CD8-positive, alpha-beta memory T cell (primary cell): ENCODE results near the gene ICAM5. TPM values are rescaled to one million over a fixed set of nuclear protein-coding genes. Genes with fewer than 3 reads are reported as not detected.

Source experiments
- CTCF ChIA-PET: fragments of 350-600 bp; sonication (Branson Sonifier 250); formaldehyde crosslinking; loops from one replicate; lab custom pipeline; 2021; ENCODE audit warnings: antibody characterized with exemption; lab: Charles Lee
- POLR2A ChIA-PET: fragments of 350-600 bp; sonication (Branson Sonifier 250); formaldehyde crosslinking; loops from one replicate; lab custom pipeline; 2021; ENCODE audit warnings: antibody characterized with exemption; lab: Charles Lee
- DNase-seq, 5 donors: peaks; one replicate each; pipeline versions ENCODE4 v3.0.0 to v3.0.0-alpha.2; 2020 to 2022; ENCODE audit warnings: mixed read lengths in 1 of 5
- H3K27ac ChIP-seq: one replicate; pipeline ENCODE4 v1.7.0; 2013; ENCODE audit warnings: low read depth, mild to moderate bottlenecking, low read length, moderate library complexity
- H3K27me3 ChIP-seq: 2 replicates; pipeline ENCODE4 v1.7.0; 2013; ENCODE audit warnings: low read length, mild to moderate bottlenecking; ENCODE audit not compliant: insufficient read depth, poor library complexity, severe bottlenecking
- H3K36me3 ChIP-seq: 2 replicates; pipeline ENCODE4 v1.7.0; 2013; ENCODE audit warnings: mild to moderate bottlenecking, low read length, moderate library complexity; ENCODE audit not compliant: insufficient read depth
- H3K4me1 ChIP-seq: 2 replicates; pipeline ENCODE4 v1.7.0; 2013; ENCODE audit warnings: mild to moderate bottlenecking, low read length, moderate library complexity; ENCODE audit not compliant: insufficient read depth
- H3K4me3 ChIP-seq: 2 replicates; pipeline ENCODE4 v1.7.0; 2013; ENCODE audit warnings: mild to moderate bottlenecking, low read length
- H3K9me3 ChIP-seq: 2 replicates; pipeline ENCODE4 v1.7.0; 2013; ENCODE audit warnings: mild to moderate bottlenecking, low read length
- H3K27ac Mint-ChIP-seq, 8 donors: one replicate each; pipeline ENCODE4 v1.8.0; 2020 to 2021; ENCODE audit warnings: mixed read lengths in 8 of 8, mild to moderate bottlenecking in 6 of 8, inconsistent platforms in 3 of 8, moderate library complexity in 3 of 8
- H3K27me3 Mint-ChIP-seq, 2 donors: one replicate each; pipeline ENCODE4 v1.8.0; 2020 to 2021; ENCODE audit warnings: mixed read lengths in 2 of 2, mild to moderate bottlenecking in 1 of 2, moderate library complexity in 1 of 2
- H3K36me3 Mint-ChIP-seq, 3 donors: one replicate each; pipeline ENCODE4 v1.8.0; 2020 to 2021; ENCODE audit warnings: mixed read lengths in 3 of 3, inconsistent platforms in 1 of 3, mild to moderate bottlenecking in 1 of 3
- H3K4me1 Mint-ChIP-seq, 3 donors: one replicate each; pipeline ENCODE4 v1.8.0; 2020 to 2021; ENCODE audit warnings: mixed read lengths in 3 of 3, inconsistent platforms in 1 of 3, mild to moderate bottlenecking in 1 of 3
- H3K4me3 Mint-ChIP-seq, 7 donors: one replicate each; pipeline ENCODE4 v1.8.0; 2020 to 2021; ENCODE audit warnings: mixed read lengths in 7 of 7, mild to moderate bottlenecking in 6 of 7, moderate library complexity in 4 of 7, inconsistent platforms in 2 of 7
- H3K9me3 Mint-ChIP-seq, 5 donors: one replicate each; pipeline ENCODE4 v1.8.0; 2020 to 2022; ENCODE audit warnings: mixed read lengths in 5 of 5, mild to moderate bottlenecking in 3 of 5, moderate library complexity in 2 of 5, inconsistent platforms in 1 of 5
- polyA plus RNA-seq: library from polyadenylated mRNA; unstranded; fragments of 300-500 nt; fragmentation: Illumina TruSeq; gene quantifications from one replicate; pipeline ENCODE4 v1.2.3, GENCODE V29; 2021
- total RNA-seq, 2 experiments: library from RNA; stranded (reverse); gene quantifications; one replicate each; pipeline ENCODE4 v1.2.3, GENCODE V29; 2021

ICAM5 gene
- total and polyA plus RNA-seq, 3 experiments from 2014 or later = 1.8 to 2.0 TPM; not detected in 1

DNA sequence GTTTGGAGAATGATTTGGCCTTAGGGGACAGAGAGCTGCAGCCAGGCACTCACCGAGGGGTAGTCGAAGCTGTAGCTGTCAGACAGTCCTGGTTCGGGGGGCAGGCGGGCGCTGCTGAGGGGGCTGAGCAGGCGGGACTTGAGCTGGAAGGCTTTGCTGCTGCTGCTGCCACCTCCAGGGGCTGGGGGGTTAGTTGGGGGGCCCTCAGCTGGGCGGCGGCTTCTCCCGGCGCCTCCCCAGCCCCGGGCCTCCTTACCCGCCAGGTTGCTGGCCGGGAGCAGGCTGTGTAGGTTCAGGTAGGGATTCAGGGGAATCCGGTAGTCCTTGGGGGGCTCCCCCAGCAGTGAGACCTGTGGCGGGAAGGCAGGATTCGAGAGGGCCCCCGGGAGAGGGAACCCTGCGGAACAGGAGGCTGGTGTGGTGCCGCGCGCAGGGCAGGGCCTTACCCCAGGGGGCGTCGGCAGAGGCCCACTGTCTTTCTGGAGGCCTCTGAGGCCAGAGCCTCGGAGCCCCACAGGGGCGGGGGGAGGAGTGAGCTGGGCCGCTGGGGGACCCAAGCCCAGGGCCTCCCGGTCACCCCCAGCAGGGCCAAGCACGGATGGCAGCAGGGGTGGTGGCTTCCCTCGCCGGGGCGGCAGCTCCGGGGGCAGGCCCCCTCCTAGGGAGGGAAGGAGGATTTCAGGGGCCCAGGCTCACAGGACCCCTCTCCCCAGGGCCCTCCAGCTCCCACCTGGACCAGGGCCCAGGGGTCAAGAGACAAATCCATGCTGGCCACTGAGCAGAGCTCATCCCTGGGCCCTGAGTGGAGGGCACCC lies 31.1 kb downstream of the ICAM5 start:
- Histone ChIP-seq H3K4me3 (no peak overlapping the region), H3K27ac (no peak overlapping the region), H3K4me1 (peaks cover 4% of the 10 kb centered on the region), H3K27me3 (no peaks in the 10 kb centered on the region), H3K9me3 (no peaks in the 10 kb centered on the region), H3K36me3 (peaks cover 33% of the 10 kb centered on the region)
- POLR2A ChIA-PET = interaction anchor here (0.7 kb wide), 1 partner anchor 146 kb away, joined by 7 read pairs; no protein-coding TSS in a partner anchor
- Mint-ChIP-seq H3K9me3 (no peaks in the 10 kb centered on the region), H3K27me3 (no peaks in the 10 kb centered on the region), H3K4me1 (peaks cover 5 to 6% (median 6%) of the 10 kb centered on the region in 3 donors), H3K27ac (no peak overlapping the region), H3K4me3 (no peak overlapping the region), H3K36me3 (peaks cover 4 to 67% (median 4%) of the 10 kb centered on the region in 3 donors)
- no peak for DNase-seq
- CTCF ChIA-PET = interaction anchor here (0.8 kb wide), 1 partner anchor 67 kb away, joined by 3 read pairs; no protein-coding TSS in a partner anchor

DNA sequence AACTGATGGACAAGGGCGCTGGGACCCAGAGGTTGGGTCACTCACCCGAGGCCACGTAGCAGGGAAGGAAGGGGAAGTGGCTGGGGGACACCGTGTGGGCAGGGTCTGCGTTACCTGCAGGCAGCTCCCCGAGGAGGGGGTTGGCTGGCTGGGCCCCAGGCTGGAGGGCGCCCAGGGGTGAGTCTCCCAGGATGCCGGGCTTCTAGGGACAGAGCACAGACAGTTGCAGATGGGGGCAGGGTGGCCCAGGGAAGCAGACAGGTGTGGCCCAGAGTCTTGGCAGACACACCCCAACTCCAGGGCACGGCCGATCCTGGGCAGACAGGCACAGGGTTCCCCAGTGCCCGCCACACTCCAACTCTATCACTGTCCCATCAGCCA lies 31.7 kb downstream of the ICAM5 start:
- ChIA-PET POLR2A (no interaction called here), CTCF (no interaction called here)
- H3K36me3 ChIP-seq = peaks cover 33% of the 10 kb centered on the region
- Mint-ChIP-seq H3K27ac (no peak overlapping the region), H3K27me3 (no peaks in the 10 kb centered on the region), H3K9me3 (no peaks in the 10 kb centered on the region), H3K4me3 (no peak overlapping the region), H3K4me1 (peaks cover 0 to 2% (median under 1%) of the 10 kb centered on the region in 3 donors), H3K36me3 (peaks cover 4 to 67% (median 4%) of the 10 kb centered on the region in 3 donors)
- H3K4me1 ChIP-seq = no peaks in the 10 kb centered on the region
- H3K27ac ChIP-seq = no peak overlapping the region
- H3K27me3 ChIP-seq = no peaks in the 10 kb centered on the region
- H3K4me3 ChIP-seq = no peak overlapping the region
- H3K9me3 ChIP-seq = no peaks in the 10 kb centered on the region
- DNase-seq = no peak

DNA sequence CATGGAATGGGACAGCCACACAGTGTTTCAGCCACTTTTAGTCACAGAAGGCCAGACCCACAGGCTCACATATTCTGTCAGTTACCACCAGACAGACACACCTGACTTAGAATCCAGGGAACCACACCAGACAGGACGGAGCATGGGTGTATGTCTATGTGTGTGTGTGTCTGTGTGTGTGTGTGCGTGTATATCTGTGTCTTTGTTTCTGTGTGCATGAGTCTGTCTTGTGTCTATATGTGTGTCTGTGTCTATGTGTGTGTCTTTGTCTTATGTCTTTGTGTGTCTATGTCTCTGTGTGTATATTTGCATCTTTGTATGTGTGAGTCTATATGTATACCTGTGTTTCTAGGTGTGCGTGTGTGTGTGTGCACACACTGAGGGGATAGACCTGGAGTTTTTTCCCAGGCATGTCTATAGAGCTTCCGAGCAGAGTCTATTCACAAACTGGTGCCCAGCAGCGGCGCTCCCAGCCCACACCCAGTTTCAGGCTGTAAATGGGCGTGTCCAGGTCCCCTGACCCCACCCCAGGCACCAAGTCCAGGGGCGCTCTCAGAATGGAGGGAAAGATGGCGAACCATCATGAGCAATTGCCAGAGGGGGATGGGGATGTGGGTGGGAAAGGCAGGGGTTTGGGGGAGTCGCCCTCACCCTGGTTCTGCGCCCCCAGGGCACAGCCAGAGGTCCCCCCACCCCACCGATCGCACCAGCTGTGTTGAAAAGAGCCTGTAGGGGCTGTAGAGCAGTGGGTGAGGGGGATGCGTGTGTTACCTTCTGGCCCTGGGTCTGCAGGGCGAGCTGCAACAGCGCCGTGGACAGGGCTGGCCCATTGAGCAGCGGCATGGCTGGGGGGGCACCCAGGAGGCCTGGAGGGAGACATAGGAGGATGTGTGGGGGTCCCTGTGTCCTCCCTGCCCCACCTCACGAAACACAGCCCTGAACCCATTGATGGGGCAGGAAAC lies 32.4 kb downstream of the ICAM5 start:
- peaks cover 4 to 65% (median 4%) of the 10 kb centered on the region in 3 donors for H3K36me3 Mint-ChIP-seq
- H3K9me3 ChIP-seq = no peaks in the 10 kb centered on the region
- no peak overlapping the region for H3K27ac ChIP-seq
- no peak for DNase-seq
- H3K4me3 Mint-ChIP-seq = no peak overlapping the region
- POLR2A ChIA-PET = no interaction called here
- H3K4me3 ChIP-seq = no peak overlapping the region
- peak overlapping the region in 3 of 8 donors; percentile 0 to 24 (median 3) for H3K27ac Mint-ChIP-seq
- H3K9me3 Mint-ChIP-seq = no peaks in the 10 kb centered on the region
- H3K27me3 Mint-ChIP-seq = no peaks in the 10 kb centered on the region
- peaks cover 0 to 2% (median 0%) of the 10 kb centered on the region in 3 donors for H3K4me1 Mint-ChIP-seq
- H3K36me3 ChIP-seq = peaks cover 36% of the 10 kb centered on the region
- H3K27me3 ChIP-seq = no peaks in the 10 kb centered on the region
- no peaks in the 10 kb centered on the region for H3K4me1 ChIP-seq
- CTCF ChIA-PET = interaction anchor here (1.1 kb wide), 1 partner anchor 50 kb away, joined by 3 read pairs; no protein-coding TSS in a partner anchor

DNA sequence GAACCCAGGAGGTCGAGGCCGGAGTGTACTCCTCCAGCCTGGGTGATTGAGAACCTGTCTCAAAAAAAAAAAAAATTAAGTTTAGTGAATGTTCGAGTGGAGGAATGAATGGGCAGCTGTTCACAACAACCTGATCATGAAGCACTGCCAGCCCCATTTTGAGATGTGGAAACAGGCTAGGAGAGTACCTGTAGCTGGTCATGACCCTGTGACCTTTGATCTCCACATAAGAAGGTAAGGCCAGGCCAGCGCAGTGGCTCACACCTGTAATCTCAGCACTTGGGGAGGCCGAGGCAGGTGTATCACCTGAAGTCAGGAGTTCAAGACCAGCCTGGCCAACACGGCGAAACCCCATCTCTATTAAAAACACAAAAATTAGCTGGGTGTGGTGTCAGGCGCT lies 36.0 kb downstream of the ICAM5 start:
- no peaks in the 10 kb centered on the region for H3K27me3 Mint-ChIP-seq
- H3K9me3 Mint-ChIP-seq = no peaks in the 10 kb centered on the region
- H3K27me3 ChIP-seq = no peaks in the 10 kb centered on the region
- H3K27ac Mint-ChIP-seq = no peak overlapping the region
- H3K4me1 Mint-ChIP-seq = peaks cover 0 to 6% (median 3%) of the 10 kb centered on the region in 3 donors
- no peak overlapping the region for H3K27ac ChIP-seq
- ChIA-PET CTCF (interaction anchor here (0.8 kb wide), 1 partner anchor 9 kb away, joined by 3 read pairs; no protein-coding TSS in a partner anchor), POLR2A (interaction anchor here (0.7 kb wide), 1 partner anchor 427 kb away, joined by 3 read pairs; no protein-coding TSS in a partner anchor)
- no peak for DNase-seq
- H3K36me3 ChIP-seq = peaks cover 53% of the 10 kb centered on the region
- H3K4me3 ChIP-seq = no peak overlapping the region
- no peaks in the 10 kb centered on the region for H3K9me3 ChIP-seq
- no peaks in the 10 kb centered on the region for H3K4me1 ChIP-seq
- peaks cover 4 to 72% (median 6%) of the 10 kb centered on the region in 3 donors for H3K36me3 Mint-ChIP-seq
- H3K4me3 Mint-ChIP-seq = no peak overlapping the region

DNA sequence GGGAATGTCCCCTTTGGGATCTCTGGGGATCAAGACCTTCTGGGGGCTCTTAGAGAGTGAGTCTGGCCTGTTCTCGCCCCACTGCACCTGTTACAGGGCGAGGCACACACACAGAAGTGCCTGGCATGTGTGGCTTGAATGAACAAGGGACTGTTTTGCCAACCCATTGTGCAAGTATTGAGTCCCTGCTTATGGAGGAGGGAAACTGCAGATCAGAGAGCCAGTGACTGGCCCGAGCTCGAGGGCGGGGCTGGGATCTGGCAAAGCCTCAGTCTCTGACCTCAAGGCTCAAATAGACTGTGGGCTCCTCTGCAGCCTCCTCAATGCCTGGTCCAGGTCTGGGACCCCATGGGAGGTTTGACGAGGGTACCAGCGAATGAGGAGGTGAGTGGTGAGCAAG lies 38.0 kb downstream of the ICAM5 start:
- Histone ChIP-seq H3K4me1 (peaks cover 13% of the 10 kb centered on the region), H3K27me3 (no peaks in the 10 kb centered on the region), H3K4me3 (no peak overlapping the region), H3K36me3 (peaks cover 44% of the 10 kb centered on the region), H3K27ac (no peak overlapping the region), H3K9me3 (no peaks in the 10 kb centered on the region)
- POLR2A ChIA-PET = no interaction called here
- CTCF ChIA-PET = no interaction called here
- Mint-ChIP-seq H3K9me3 (no peaks in the 10 kb centered on the region), H3K27ac (no peak overlapping the region), H3K36me3 (peaks cover 0 to 61% (median 1%) of the 10 kb centered on the region in 3 donors), H3K4me1 (peaks cover 9 to 20% (median 14%) of the 10 kb centered on the region in 3 donors), H3K4me3 (no peak overlapping the region), H3K27me3 (no peaks in the 10 kb centered on the region)
- DNase-seq = no peak

DNA sequence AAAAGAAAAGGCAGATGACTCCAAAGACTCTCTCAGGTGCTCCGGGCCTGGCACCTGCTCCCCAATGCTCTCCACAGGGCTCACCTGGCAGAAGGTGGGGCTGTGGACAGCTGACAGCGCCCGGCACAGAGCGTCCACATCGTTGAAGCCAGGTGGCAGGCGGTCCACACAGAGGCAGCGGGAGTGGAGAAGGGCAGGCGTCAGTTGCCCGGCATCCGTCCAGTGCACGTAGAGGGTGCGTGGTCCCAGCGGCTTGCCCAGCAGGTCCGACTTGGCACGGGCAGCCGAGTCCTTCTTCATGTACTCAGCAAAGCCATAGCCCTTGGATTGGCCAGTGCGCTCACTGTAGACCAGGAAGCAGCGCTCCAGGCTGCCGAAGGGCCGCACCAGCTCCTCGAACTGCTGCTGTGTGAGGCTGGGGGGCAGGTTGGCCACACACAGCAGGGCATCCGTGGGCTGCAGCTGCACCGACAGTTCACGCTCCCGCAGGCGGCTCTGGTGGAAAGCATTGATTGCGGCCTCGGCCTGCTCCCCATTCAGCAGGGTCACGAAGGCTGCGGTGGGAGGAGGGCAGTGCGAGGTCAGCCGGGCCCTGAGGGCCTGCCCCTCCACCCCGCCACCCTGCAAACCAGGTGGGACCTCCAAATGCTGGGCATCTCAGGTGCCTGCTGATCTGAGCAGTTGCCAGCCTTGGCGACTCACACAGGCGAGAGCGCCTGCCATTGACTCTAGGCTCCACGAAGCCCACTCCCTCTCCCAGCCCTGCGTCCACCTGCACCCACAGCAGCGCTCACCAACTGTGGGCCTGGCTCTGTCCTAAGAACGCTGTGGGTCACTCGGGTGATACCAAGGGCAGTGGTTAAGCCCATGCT lies 39.0 kb downstream of the ICAM5 start:
- no peak overlapping the region for H3K4me3 Mint-ChIP-seq
- peaks cover 44% of the 10 kb centered on the region for H3K36me3 ChIP-seq
- no peaks in the 10 kb centered on the region for H3K27me3 ChIP-seq
- CTCF ChIA-PET = no interaction called here
- DNase-seq = no peak
- POLR2A ChIA-PET = no interaction called here
- H3K27me3 Mint-ChIP-seq = no peaks in the 10 kb centered on the region
- peaks cover 14 to 30% (median 20%) of the 10 kb centered on the region in 3 donors for H3K4me1 Mint-ChIP-seq
- H3K4me3 ChIP-seq = no peak overlapping the region
- no peaks in the 10 kb centered on the region for H3K9me3 ChIP-seq
- H3K4me1 ChIP-seq = peaks cover 16% of the 10 kb centered on the region
- no peak overlapping the region for H3K27ac ChIP-seq
- no peaks in the 10 kb centered on the region for H3K9me3 Mint-ChIP-seq
- H3K27ac Mint-ChIP-seq = peak overlapping the region in 1 of 8 donors; percentile 6
- H3K36me3 Mint-ChIP-seq = peaks cover 0 to 67% (median 3%) of the 10 kb centered on the region in 3 donors

DNA sequence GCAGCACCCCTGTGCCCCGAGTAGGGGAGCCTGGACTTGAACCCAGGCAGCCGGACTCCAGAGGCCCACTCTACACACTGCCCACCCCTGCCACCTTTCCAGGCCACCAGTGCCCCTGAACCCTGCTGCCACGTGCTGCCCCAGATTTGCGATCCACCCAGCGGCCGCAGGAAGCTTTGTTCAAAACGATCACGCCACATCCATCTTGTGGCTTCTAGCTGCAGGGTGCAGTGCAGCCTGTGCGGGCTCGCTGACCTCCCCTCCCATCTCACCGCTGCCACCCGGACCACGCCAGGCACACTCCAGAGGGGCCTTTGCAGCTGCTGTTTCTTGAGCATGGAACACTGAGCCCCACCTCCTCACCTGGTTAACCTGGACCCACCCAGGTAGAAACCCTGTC lies 39.8 kb downstream of the ICAM5 start:
- no peak for DNase-seq
- Histone ChIP-seq H3K27me3 (no peaks in the 10 kb centered on the region), H3K4me3 (no peak overlapping the region), H3K9me3 (no peaks in the 10 kb centered on the region), H3K36me3 (peaks cover 44% of the 10 kb centered on the region), H3K27ac (no peak overlapping the region), H3K4me1 (peaks cover 24% of the 10 kb centered on the region)
- H3K27ac Mint-ChIP-seq = peak overlapping the region in 1 of 8 donors; percentile 33
- H3K27me3 Mint-ChIP-seq = no peaks in the 10 kb centered on the region
- CTCF ChIA-PET = interaction anchor here (1.1 kb wide), 1 partner anchor 59 kb away, joined by 4 read pairs; no protein-coding TSS in a partner anchor
- POLR2A ChIA-PET = interaction anchor here (0.6 kb wide), 1 partner anchor 40 kb away, joined by 4 read pairs; no protein-coding TSS in a partner anchor
- H3K4me1 Mint-ChIP-seq = peaks cover 15 to 36% (median 25%) of the 10 kb centered on the region in 3 donors
- no peak overlapping the region for H3K4me3 Mint-ChIP-seq
- no peaks in the 10 kb centered on the region for H3K9me3 Mint-ChIP-seq
- peaks cover 0 to 63% (median 3%) of the 10 kb centered on the region in 3 donors for H3K36me3 Mint-ChIP-seq
